HG03342 (cell line): ENCODE data around the gene ZFAND2A.
A peak's percentile ranks its signal among the peaks of the same experiment; 100 is the strongest.

Experiments
- ATAC-seq: cut with Tn5 transposase; IDR thresholded peaks from one replicate; pipeline ENCODE4 v1.9.1; 2021; ENCODE audit warnings: mild to moderate bottlenecking, moderate library complexity; ENCODE audit not compliant: unreplicated experiment

The ZFAND2A gene

GRCh38 chr7:1110358-1110757 is 49.6 kb downstream of the ZFAND2A start:
- ATAC-seq, result no peak

DNA sequence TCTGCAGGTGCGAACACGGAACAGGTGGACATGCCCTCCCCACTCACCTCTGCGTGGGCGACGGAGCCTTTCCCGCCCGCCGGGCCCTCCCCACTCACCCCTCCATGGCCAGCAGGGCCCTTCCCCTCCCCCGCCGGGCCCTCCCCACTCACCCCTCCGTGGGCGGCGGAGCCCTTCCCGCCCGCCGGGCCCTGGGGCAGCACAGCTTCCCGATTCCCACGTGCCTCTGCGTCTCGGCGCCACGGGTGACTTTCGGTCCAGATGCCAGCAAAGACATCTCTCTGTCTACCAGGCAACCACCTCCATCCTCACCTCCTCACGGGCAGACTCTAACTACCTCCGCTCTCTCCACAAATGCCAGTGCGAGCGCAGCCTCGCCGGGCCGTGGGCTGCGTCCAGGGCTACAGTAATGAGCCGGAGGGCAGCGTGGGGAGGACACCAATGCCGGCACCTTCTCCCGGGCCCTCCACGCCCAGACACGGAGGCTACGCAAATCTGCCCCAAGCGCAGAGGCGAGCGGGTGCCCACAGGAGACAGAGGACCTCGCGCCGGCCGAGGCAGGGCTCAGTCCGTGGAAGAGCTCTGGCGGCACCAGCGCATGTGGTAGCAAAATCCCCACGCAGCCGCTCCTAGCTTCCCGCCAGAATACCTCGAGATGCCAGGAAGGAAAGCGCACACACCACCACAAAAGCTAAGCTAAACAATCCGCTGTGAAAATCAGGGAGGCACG is 50.2 kb downstream of the ZFAND2A start:
- ATAC-seq, result no peak

DNA sequence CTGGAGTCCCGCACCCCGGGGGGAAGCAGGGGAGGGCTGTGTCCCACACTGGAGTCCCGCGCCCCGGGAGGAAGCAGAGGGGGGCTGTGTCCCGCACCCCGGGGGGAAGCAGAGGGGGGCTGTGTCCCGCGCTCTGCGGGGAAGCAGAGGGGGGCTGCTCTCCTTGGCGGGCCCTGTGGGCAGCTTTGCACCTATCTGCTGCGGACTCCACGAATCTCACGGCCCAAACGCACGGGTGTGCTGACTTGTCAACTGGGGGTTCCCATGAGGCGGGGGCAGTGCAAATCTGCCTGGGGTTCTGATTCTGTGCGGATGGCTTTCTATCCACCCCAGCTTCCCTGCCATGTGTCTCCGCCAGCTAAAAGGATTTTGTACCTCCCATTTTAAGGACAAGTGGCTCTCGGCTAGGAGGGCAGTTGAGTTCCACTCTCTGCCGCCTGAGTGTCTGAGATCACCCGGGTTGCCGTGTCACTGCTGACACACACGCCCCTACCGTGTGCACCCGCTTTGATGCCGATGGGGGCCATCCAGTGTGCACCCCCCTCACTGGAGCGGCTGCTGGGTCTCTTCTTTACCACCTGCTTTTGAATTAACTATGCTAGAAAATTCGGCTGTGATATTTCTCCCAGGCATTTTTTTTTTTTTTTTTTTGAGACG is 51.6 kb downstream of the ZFAND2A start:
- no peak for ATAC-seq

DNA sequence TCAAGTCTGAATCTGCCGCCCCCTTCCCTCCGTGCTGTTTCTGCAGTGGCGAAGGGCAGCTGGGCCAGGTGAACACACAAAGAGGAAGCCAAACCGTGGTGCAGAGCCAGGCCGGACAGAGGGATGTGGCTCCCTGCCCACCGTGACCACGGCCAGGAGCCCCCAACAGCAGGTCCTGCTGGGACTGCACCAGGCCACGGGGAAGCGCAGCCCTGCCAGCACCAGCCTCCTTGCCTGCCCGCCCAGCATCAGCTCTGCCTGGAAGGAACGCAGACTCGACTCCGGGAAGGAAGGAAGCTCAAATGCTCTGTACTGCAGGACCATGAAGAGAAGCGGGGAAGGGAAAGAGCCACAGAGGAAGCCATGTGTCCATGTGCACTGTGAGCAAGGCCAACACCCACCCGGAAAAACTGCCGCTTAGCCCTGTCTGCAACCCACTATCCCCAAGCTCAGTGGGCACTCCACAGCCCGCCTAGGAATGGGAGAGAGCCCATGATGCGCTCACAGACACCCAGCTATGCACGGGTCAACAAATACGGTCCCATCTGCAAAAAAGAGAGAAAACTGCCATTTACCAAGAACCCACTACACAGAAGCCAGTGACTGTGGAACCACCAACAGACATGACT is 53.1 kb downstream of the ZFAND2A start:
- ATAC-seq, result no peak

DNA sequence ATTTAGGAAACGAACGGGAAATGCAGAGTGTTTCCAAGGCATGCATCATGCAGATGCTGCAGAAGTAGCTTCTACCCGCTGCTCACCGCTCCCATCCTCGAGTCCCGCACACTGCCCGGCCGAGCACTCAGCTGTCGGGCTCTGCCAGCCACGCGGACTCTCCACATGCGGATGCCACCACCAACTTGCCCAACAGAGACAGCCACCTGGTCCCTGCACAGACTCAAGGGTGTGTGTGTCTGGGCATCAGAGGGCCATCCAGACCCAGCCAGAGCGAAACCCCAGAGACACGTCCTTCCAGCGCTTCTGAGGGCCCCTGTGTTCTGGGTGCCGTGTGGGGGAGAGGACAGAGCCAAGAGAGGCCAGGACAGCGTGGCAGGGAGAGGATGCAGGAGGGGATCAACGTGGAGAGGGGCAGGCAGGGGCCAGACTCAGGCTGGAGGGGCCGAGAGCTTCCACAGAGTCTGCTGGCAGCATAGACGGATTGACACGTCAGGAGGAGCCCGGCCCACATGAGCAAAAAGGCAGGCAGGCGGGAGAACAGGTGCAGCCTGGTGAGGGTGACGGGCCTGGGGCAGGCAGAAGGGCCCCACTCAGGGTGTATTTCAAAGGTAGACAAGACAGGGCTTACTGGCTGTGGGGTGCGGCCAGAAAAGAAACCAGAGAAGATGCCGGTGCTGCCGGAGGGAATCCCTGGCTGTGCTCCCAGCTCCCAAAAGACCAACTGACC is 53.8 kb downstream of the ZFAND2A start:
- ATAC-seq, result no peak

GRCh38 chr7:1105189-1105588 is 54.8 kb downstream of the ZFAND2A start:
- ATAC-seq, result peak; percentile 63

DNA sequence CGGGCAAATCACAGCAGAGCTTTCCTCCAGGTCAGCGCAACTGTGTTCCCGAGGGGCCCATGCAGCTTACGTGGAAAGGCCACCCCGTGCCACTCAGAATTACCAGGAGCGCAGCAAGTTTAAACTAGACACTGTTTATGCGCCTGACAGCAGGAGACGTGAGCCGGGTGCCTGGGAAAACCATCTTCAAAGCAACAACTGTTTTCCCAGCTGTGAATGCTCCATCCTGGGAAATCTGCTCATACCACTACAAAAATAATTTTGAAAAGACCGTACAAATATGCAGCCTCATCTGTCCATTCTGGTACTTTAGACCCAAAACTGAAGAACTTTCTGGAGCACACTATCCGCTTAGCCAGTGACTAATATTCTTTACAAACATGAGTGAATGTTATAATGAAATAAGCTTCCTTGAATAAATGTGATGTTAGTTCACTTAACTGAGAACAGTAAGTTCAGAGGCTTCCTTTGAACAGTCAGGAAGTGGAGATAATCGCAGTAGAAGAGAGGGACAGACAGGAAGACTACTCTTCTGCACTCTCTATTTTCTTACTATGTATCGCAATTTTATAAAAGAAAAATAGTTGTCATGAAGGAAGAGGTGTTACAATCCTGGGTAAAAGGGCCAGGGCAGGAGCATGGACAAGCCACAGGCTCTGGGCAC is 55.3 kb downstream of the ZFAND2A start:
- ATAC-seq, result no peak

DNA sequence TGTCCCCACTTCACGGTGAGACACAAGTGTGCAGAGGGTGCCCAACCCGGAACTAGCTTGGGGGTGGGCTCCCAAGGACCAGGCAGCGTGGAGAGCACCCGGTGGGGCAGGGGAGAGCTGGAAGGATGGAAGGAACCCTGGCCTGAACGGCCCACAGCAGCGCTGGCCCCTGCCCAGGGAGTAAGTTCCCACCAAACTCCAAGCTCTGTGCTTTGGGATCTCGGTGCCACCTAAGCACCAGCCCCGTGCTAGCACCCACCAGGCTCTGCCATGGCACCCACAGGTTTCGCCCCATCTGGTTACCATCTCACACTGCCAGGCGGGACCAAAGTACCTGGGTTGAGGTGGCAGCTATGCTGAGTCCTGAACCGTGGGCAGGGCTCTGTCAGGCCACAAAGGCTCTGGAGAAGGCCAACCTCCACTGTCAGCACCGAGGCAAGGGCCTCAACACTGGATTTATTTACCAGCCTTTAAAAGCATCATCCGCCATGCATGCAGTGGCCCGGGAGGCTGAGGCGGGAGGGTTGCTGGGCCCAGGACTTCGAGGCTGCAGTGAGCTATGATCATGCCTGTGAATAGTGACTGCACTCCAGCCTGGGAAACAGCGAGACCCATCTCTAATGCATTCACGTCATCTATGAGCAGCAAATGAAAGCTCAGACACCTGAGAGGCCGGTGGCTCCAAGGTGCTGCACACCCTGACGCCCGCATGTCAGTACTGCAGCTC is 56.0 kb downstream of the ZFAND2A start:
- ATAC-seq, result no peak

GRCh38 chr7:1103009-1103788 is 56.8 kb downstream of the ZFAND2A start:
- ATAC-seq, result peak; percentile 33
